Renal cortical epithelial cell (primary cell): ENCODE data around the gene ZNF576. TPM values are rescaled to one million over a fixed set of nuclear protein-coding genes. Genes with fewer than 3 reads are reported as not detected.
A peak's percentile ranks its signal among the peaks of the same experiment; 100 is the strongest.
"Not testable (repeated sequence)": the region's sequence is repeated elsewhere in the genome, so short reads cannot be mapped to it uniquely, and the experiment has no call there.

ENCODE experiments used
- DNase-seq: peaks from one replicate; pipeline ENCODE4 v3.0.0-alpha.2; 2011; ENCODE audit warnings: low read depth
- total RNA-seq: library from RNA; depleted of rRNA; stranded (reverse); fragments of >200 nt; gene quantifications from 2 replicates; pipeline ENCODE4 v1.2.3, GENCODE V29; 2014

ZNF576 gene, protein sequence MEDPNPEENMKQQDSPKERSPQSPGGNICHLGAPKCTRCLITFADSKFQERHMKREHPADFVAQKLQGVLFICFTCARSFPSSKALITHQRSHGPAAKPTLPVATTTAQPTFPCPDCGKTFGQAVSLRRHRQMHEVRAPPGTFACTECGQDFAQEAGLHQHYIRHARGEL
- total RNA-seq, result 10.1 and 12.3 TPM in 2 replicates

DNA sequence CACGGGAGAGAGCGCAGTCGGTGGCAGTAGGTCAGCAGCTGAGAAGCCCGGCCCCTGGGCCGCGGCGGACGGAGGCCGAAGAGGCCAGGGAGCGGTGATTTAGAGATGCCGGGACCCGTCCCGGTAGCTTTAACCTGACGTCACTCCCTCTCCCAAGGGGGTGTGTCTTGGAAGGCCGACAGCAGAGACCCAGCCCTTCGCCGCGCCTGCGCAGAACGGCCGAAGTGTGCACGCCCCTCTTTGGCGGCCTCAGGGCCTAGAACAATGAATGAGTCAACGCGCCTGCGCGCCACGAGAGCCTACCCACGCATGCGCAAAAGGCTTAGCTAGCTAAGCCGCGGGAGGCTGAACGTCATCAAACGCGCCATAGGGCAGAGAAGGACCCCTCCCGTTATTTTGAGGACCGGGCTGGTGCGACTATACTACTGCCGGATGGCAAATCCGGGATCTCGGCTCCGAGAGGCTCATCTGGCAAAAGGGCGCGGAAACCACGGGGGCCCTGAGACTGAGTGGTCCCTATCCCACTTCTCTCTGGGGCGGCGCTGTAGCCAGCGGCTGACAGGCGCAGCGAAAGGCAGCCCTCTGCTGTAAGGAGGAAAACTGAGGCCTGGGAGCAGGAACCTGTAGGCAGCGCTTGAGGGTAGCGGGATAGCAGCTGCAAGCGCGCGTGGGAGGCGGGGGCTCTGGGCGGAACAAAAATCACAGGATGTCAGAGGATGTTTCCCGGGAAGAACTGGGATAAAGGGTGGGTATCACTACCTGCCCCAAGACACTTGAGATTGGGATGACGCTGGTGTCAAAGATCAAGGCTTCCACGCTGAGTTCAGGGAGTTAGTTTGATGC lies at the start of gene ZNF576, which contains the start of gene IRGQ:
Gene ZNF576 (plus strand): TSS at position 597 of the 843 bp plus-strand sequence. CDS start 514 bp downstream, outside the sequence.
Gene IRGQ (minus strand): TSS at position 136 of the 843 bp plus-strand sequence. CDS start 796 bp downstream, outside the sequence.
- DNase-seq, result peak; percentile 98

DNA sequence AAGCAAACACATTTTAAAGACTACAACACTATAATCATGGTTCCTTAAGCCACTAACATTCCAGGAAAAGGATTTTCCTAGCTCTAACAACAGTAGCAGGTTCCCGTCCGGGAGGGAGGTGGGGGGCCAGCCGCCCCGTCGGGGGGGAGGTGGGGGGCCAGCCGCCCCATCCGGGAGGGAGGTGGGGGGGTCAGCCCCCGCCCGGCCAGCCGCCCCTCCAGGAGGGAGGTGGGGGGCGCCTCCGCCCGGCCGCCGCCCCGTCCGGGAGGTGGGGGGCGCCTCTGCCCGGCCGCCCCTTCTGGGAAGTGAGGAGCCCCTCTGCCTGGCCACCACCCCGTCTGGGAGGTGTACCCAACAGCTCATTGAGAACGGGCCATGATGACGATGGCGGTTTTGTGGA lies 48.5 kb upstream of the ZNF576 start:
- DNase-seq, result not testable (repeated sequence)

DNA sequence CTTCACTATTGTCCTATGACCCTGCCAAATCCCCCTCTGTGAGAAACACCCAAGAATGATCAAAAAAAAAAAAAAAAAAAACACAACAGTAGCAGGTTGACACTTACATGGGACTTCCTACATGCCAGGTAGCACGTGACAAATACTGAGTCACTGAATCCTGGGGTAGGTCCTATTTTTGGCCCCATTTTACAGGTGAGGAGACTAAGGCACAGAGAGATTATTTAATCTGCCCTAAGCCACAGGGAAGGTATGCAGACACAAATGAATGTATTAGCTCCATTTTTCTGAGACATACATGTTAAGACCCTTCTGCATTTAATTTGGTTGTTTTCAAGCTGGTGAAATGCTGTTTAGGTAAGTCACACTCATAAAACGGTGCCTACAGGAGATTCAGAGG lies 47.7 kb upstream of the ZNF576 start:
- DNase-seq, result no peak

DNA sequence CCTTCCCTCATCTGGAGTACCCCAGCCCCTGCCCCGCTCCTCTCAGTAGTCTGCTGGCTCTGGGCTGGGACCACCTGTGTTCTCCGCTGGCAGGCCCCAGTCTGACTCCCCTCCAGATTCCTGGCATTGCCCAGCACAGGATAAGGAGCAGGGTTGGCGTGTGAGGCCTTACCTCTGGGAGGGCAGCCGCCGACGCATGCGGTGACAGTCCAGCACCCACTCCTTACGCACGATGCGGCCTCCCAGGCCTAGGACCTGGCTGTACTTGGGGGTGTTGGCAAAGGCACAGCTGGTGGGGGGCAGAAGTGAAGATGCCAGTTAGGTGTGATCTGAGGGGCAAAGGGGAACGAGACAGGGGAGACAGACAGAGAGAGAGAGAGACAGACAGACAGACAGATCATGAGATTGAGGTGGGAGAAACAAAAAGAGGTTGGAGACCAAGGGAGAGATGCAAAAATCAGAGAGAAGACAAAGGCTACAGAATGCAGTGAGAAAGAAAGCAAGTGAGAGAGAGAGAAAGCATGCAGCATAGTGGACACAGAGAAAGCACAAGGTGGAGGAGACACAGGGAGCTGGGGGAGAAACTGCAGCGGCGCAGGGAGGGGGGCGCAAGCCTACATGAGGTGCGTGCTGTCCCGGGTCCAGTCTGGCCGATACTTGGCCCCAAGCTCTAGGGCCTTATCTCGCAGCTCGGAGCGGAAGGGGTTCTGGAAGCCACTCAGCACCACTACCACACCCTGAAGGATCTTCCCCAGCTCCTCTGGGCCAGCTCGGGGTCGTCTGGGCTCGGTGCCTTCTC lies 44.8 kb upstream of the ZNF576 start:
- DNase-seq, result no peak

DNA sequence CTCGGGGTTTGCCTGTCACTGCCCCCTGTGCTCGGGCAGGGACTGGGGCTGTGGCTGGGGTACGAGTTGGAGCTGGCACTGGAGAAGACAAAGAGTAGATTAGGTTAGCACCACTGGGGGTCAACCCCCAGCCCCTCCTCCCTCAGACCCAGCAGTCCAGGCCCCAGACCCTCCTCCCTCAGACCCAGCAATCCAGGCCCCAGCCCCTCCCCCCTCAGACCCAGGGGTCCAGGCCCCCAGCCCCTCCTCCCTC lies 44.3 kb upstream of the ZNF576 start:
- no peak for DNase-seq

DNA sequence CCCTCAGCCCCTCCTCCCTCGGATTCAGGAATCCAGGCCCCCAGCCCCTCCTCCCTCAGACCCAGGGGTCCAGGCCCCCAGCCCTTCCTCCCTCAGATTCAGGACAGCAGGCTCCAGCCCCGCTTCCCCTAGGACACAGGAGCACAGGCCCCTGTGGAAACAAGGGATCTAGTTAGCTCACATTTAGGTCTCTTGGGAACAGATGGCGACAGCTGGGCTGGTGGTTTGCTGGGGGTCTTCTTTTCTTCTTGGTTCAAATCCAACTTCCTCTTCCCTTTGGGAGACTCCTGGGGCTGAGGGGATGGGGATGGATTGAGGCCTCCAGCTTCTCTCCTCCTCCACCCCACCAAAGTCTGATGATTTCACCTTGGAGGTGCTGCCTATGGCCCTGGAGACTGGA lies 43.8 kb upstream of the ZNF576 start:
- DNase-seq, result no peak

DNA sequence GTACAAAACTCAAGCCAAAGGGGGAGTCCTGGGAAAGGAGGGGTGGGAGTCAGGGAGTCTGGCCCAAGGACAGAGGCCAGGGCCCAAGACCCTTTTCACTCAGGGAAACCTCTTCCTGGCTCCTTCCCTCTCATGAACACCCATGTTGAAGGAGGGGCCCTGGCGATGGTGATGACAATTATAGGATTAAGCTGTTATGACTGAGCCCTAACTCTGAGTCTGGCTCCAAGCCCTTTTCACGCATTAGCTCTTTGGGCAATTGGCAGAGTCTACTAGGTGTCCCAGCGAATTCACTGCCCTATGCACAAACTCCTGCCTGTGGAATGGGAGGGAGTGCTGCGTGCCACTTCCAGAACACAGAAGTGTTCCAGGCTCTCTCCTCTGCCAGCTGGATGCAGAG lies 42.7 kb upstream of the ZNF576 start:
- DNase-seq, result no peak

DNA sequence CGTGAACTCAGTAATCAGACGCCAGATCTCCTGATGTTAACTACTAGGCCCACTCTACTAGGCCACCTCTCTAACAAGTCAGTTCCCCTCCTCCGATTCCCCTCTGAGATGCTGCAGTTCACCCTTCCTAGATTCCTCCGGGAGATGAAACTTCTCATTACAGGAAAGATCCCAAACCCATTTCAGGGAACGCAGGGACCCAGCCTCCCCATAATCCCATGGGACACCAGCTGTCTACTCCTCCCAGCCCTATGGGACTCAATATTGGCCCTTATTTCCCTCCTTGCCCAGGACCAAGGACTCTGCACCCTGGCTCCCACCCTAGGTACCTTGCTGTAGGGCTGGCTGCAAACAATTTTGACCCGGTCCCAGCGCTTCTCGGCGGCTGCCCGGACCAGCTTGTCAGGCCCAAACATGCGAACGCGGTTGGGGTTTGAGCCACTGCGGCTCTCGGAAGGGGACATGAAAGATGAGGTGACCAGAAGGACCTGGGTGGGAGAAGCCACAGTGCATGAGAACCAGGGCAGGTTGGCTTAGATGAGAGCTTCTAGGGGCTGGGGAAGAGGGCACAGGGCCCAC lies 42.0 kb upstream of the ZNF576 start:
- DNase-seq, result no peak

DNA sequence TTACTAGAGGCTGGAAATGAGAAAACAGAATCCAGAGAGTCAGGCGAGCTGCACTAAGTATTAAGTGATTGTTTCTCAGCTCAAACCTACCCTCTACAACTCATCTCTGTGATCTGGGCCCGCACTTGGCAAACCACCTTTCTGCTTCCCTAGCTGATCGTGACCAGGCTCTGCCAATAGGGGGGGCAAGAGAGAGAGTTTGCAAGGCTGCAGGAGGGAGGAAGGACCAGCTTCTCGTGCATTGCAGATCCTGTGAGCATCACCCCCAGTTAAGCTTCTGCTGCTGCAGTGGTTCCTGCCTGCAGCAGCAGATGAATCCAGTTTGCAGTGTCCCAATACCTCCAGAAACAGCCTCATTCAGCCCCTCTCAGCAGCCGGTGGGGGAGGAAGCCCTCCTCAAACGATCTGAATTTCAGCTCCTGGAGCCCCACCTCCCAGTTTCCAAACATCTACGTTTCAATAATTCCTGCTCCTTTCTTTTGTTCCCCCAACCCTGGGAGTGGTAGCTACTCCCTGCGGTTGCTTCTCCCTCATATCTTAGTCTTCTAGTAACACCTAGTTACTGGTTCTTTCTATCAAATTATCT lies 41.1 kb upstream of the ZNF576 start:
- peak; percentile 59 for DNase-seq

DNA sequence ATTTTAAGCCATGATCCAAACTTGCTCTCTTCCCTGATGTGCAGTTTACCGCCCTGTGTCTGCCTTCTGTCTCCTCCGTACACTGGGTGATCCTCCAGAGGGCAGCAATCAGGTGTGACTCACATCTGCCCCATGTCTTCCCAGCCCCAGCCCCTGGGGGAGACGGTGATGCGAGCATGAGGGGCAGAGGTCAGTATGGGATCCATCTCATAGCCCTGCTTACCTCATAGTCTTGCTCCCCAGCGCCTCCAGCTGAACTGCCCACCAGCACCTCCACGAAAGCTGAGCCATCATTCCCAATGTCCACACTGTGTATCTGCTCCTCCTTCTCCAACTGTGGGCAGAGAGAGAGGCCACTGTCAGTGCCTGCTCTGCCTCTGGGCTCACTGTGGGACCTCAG lies 35.7 kb upstream of the ZNF576 start:
- DNase-seq, result no peak

DNA sequence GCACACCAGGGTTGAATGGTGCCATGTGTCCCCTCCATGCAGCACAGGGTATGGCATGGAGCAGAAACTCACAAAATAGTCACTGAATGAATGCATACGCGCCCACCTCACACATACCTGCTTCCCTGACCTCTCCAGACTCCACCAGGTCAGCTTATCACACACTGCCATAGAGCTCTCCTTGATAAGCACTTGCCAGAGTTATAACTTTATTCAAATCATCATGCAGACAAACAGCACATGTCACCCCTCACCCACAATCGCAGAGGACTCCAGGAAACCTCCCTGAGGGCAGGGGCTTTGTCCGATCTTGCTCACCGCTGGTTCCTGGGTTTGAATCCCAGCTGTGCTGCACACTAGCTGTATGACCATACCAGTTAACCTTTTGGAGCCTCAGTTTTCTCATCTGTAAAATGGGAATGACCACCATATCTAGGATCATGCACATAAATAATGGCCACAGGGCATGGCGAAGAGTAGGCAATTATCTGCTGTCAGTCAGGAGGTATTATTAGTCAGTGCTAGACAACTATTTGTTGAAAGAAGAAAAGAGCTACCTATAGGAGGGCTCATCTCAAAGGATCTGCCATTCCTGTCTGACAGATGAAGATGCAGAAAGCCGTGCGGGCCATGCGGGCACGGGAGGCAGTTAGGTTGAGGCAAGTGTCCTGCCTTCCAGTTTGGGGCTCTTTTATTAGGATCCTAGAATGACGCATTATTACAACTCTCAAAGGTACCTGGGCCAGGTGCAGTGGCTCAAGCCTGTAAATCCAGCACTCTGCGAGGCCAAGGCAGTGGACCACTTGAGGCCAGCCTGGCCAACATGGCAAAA lies 35.0 kb upstream of the ZNF576 start:
- no peak for DNase-seq

DNA sequence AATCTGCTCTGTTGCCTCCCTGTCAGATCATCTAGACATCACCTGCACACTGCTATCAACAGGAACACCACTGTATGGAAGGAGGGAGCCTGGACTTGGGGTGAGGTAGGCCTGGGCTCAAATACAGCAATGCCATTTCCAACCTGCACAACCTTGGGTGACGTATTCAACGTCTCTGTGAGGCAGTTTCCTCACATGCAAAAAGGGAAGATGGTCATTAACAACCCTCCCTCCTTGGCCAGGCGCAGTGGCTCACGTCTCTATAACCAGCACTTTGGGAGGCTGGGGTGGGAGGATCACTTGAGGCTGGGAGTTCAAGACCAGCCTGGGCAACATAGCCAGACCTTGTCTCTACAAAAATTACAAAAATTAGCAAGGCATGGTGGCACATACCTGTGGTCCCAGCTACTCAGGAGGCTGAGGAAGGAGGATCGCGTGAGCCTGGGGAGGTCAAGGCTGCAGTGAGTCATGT lies 34.1 kb upstream of the ZNF576 start:
- DNase-seq, result no peak

DNA sequence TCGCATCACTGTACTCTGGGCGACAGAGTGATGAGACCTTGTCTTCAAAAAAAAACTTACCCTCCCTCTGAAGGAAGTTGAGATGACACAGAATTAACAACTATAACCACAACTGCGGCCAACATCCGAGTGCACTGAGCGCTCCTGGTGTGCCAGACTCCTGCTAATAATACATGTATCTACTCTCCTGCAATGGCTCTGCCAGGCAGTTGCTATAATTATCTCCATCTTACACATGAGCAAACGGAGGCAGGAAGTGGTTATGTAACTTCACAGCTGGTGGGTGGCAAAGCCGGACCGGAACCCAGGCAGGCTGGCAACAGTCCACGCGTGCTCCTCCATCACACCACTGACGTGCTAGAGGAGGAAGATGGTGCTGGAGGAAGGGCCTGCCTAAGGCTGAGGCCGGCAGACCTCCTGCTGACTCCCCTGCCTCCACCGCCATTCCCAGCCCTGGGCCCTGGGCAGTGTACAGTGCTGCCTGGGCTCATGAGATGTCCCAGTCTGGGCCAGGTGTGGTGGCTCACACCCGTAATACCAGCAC lies 33.6 kb upstream of the ZNF576 start:
- peak; percentile 65 for DNase-seq

DNA sequence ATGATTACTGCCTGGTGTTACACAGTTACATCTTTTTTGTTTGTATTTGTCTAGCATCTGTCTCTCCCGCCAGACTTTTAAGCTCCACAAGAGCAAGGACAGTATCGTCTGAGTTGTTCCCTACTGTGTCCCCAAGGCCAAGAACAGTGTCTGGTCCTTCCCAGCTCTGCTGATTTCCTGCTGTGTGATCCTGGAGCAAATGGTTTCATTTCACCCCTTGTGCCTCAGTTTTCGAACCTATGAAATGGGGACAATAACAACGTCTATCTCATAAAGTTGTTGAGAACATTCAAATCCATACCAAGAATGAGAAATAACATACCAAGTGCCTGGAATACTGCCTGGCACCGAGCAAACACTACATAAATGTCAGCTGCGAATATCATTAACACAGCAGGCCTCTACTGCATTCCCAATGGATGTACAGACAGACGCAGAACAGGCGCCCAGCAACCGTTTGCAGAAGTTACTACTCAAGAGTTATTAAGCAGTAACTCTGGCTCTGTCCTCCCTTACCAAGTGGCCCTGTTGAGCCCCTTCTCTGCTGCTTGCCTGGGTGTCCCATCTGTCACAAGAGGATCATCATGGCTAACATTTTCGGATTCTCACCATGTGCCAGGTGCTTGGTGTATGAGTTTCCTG lies 32.5 kb upstream of the ZNF576 start:
- DNase-seq, result no peak

DNA sequence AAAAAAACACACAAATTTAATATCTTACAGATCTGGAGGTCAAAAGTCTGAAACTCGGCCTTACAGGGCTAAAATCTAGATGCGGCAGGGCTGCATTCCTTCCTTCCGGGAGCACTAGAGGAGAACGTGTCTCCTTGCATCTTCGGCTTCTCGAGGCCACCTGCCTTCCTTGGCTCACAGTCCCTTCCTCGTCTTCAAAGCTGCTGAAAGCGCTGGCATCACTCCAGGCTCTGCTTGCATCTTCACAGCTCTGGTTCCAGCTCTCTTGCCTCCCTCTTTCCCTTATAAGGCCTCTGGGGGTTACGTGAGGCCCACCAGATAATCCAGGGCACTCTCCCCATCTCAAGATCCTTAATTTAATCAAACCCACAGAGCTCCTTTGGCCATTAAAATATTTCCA lies 31.6 kb upstream of the ZNF576 start:
- no peak for DNase-seq

DNA sequence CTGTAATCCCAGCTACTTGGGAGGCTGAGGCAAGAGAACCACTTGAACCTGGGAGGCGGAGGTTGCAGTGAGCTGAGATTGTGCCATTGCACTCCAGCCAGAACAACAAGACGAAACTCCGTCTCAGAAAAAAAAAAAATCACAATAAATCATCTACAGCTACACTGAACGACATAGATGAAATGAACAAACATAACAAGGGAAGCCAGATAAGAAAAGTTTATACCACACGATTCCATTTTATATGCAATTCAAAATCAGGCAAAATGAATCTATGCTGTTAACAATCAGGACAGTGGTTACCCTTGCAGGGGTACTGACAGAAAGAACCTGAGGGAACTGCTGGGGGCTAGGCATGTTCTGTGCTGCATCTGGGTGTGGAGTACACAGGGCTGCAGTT lies 26.7 kb upstream of the ZNF576 start:
- no peak for DNase-seq

DNA sequence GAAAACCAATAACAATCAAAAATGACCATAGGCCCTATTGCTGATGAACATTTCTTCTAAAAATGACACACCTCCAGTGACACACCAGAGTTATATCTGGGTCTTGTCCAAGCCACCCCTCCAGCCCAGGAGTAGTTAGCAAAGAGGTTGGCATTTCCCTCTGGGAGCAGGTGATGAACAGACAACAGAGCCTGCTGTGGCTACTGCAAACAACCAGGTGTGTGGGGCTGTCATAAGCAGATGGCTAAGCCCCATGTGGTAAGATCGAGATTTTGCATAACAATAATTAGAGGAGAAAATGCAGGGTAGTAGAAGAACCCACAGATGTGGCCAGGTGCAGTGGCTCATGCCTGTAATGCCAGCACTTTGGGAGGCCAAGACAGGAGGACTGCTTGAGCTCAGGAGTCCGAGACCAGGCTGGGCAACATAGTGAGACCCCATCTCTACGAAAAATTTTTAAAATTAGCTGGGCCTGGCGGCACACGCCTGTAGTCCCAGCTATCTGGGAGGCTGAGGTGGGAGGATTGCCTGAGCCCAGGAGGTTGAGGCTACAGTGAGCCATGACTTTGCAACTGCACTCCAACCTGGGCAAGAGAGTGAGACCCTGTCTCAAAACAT lies 26.1 kb upstream of the ZNF576 start:
- DNase-seq, result no peak

DNA sequence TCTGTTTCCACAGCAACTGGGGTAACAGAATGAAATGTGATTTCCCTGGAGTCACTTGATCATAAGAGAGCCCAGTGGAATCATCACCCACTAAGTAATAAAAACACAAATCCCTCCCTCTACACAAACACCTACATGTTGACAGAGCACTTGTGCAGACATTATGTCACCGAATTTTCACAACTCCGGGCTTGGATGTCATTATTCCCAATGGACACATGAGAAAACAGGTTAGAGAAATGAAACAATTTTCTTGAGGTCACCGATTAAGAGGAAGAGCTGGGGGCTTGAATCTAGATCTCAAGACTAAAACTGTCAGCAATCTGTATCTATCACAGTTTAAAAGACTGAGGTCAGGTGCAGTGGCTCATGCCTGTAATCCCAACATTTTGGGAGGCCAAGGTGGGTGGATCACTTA lies 24.2 kb upstream of the ZNF576 start:
- peak; percentile 16 for DNase-seq

DNA sequence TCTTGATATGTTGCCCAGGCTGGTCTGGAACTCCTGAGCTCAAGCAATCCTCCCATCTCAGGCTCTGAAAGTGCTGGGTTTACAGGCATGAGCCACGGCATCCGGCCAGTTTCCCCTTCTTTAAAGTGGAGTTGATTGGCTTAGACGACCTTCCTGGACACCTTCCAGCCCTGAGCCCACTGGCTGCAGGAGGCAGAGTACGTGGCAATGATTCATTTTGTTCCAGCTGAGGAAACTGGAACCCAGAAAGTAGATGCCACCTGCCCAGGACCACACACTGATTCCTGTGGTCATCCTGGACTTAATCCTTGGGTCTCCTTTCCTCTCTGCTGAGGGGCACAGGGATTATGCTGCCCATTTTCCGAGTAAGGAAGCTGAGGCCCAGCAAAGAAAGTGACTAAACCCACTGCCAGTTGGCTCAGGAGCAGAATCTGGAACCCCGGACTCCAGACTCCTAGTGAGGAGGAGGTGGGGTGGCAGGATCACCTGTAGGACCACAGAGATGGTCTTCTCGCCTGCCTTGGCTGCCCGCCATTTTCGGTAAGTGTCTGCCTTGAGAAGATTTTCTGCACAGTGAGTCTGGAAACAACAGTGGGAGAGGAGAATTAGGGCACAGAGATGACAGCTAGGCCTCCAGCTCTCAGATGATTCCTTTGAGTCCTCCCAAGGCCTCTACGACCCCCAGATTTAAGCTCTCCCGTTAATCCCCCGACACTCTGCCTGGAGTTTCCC lies 21.8 kb upstream of the ZNF576 start:
- DNase-seq, result peak; percentile 69
